ENCODE measurements around the gene TIGAR. TPM values are rescaled to one million over a fixed set of nuclear protein-coding genes. Genes with fewer than 3 reads are reported as not detected.

TIGAR gene
- total RNA-seq, 2 experiments from 2014 or later = 5.3 to 7.1 TPM

DNA sequence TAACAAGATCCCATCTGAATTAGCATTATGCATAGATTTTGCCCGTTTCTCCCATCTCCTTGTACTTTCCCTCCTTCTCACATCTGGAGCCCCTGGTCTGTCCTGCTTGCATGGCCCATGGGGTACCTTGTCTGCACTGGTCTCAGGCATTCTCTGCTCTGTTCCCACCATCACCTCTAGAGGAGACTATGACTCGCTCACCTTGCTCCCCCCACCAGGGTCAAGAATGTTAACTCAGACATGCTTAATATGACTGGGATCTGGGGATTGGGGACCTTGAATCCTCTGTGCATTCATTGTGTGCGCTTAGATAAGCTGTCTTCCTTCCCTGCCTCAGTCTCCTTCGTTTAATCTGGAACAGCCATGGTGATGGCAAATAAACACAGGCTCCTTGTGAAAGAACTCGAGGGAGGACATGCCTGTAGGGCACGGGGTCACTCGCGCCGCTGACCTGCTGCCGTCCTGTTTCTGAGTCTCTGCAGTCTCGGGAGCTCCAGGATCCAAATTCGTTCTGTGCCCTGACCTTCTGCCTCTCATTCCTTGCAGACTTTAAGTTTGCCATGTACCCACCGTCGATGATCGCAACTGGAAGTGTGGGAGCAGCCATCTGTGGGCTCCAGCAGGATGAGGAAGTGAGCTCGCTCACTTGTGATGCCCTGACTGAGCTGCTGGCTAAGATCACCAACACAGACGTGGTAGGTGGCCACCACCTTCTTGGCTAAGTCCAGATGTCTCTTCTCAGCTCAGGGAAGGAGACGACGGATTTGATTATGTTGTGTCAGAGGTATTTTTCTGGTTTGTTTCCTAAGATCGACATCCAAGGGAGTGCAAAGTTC, 32.5 kb upstream of the TIGAR start:
- H3K36me3 Mint-ChIP-seq (ENCODE audit: low read depth) = peaks cover 100% of the 10 kb centered on the region
- no peaks in the 10 kb centered on the region for H3K27me3 Mint-ChIP-seq
- peak in 1 of 14 experiments; percentile 30 for DNase-seq
- no peak overlapping the region for H3K4me3 Mint-ChIP-seq
- TF ChIP-seq, protein P1, sequence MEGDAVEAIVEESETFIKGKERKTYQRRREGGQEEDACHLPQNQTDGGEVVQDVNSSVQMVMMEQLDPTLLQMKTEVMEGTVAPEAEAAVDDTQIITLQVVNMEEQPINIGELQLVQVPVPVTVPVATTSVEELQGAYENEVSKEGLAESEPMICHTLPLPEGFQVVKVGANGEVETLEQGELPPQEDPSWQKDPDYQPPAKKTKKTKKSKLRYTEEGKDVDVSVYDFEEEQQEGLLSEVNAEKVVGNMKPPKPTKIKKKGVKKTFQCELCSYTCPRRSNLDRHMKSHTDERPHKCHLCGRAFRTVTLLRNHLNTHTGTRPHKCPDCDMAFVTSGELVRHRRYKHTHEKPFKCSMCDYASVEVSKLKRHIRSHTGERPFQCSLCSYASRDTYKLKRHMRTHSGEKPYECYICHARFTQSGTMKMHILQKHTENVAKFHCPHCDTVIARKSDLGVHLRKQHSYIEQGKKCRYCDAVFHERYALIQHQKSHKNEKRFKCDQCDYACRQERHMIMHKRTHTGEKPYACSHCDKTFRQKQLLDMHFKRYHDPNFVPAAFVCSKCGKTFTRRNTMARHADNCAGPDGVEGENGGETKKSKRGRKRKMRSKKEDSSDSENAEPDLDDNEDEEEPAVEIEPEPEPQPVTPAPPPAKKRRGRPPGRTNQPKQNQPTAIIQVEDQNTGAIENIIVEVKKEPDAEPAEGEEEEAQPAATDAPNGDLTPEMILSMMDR (IDR thresholded peaks at IDR 0.05) = no peak
- H3K36me3 ChIP-seq (ENCODE audit: insufficient read depth, low read length) = peaks cover 99% of the 10 kb centered on the region
- peaks cover 93% of the 10 kb centered on the region for H3K4me1 ChIP-seq (ENCODE audit: insufficient read depth, low read length)
- no peaks in the 10 kb centered on the region for H3K9me3 Mint-ChIP-seq
- intact Hi-C loops (cut with DNase I, micrococcal nuclease) = no loop called here
- H3K27me3 ChIP-seq (ENCODE audit: control insufficient read depth in 1 of 2, insufficient read depth in 2 of 2, low read length in 2 of 2) = no peaks in the 10 kb centered on the region
- no peaks in the 10 kb centered on the region for H3K9me3 ChIP-seq (ENCODE audit: control insufficient read depth in 1 of 2, insufficient read depth in 1 of 2, low read length in 2 of 2)
- ChIA-PET CTCF (interaction anchor here (0.5 to 1.0 kb wide), 2 partner anchors 19 to 403 kb away, joined by 3 read pairs; no protein-coding TSS in a partner anchor), POLR2A (interaction anchor here (1.1 to 2.0 kb wide), 4 partner anchors 13 to 20 kb away, joined by 3 to 5 read pairs (median 4); partner anchors contain the start of gene CCND2)
- no peak for ATAC-seq (ENCODE audit: poor library complexity)
- H3K27ac Mint-ChIP-seq = peak overlapping the region; percentile 61
- peaks cover 93% of the 10 kb centered on the region for H3K4me1 Mint-ChIP-seq (ENCODE audit: low read depth)
- no peak overlapping the region for H3K4me3 ChIP-seq (ENCODE audit: low read length)
- H3K27ac ChIP-seq (ENCODE audit: low read depth in 1 of 2, low read length in 2 of 2) = no peak overlapping the region

GRCh38 chr12:4289231-4289878, 31.7 kb upstream of the TIGAR start:
- Histone ChIP-seq H3K27me3 (ENCODE audit: control insufficient read depth in 1 of 2, insufficient read depth in 2 of 2, low read length in 2 of 2) (no peaks in the 10 kb centered on the region), H3K27ac (ENCODE audit: low read depth in 1 of 2, low read length in 2 of 2) (no peak overlapping the region), H3K36me3 (ENCODE audit: insufficient read depth, low read length) (peaks cover 99% of the 10 kb centered on the region), H3K4me1 (ENCODE audit: insufficient read depth, low read length) (peaks cover 93% of the 10 kb centered on the region), H3K9me3 (ENCODE audit: control insufficient read depth in 1 of 2, insufficient read depth in 1 of 2, low read length in 2 of 2) (no peaks in the 10 kb centered on the region), H3K4me3 (ENCODE audit: low read length) (no peak overlapping the region)
- DNase-seq (peak in 2 of 14 experiments; percentile 35 to 36), ATAC-seq (ENCODE audit: poor library complexity) (no peak)
- Mint-ChIP-seq H3K36me3 (ENCODE audit: low read depth) (peaks cover 100% of the 10 kb centered on the region), H3K4me3 (no peak overlapping the region), H3K4me1 (ENCODE audit: low read depth) (peaks cover 93% of the 10 kb centered on the region), H3K27me3 (no peaks in the 10 kb centered on the region), H3K9me3 (no peaks in the 10 kb centered on the region), H3K27ac (peak overlapping the region; percentile 61)
- CTCF ChIA-PET = interaction anchor here (1.6 kb wide), 1 partner anchor 13 kb away, joined by 4 read pairs; no protein-coding TSS in a partner anchor
- POLR2A ChIA-PET = interaction anchor here (1.1 to 2.0 kb wide), 4 partner anchors 14 to 21 kb away, joined by 3 to 5 read pairs (median 4); partner anchors contain the start of gene CCND2
- TF ChIP-seq, protein P1 (IDR thresholded peaks at IDR 0.05) = no peak
- intact Hi-C loops (cut with DNase I, micrococcal nuclease) = no loop called here

DNA sequence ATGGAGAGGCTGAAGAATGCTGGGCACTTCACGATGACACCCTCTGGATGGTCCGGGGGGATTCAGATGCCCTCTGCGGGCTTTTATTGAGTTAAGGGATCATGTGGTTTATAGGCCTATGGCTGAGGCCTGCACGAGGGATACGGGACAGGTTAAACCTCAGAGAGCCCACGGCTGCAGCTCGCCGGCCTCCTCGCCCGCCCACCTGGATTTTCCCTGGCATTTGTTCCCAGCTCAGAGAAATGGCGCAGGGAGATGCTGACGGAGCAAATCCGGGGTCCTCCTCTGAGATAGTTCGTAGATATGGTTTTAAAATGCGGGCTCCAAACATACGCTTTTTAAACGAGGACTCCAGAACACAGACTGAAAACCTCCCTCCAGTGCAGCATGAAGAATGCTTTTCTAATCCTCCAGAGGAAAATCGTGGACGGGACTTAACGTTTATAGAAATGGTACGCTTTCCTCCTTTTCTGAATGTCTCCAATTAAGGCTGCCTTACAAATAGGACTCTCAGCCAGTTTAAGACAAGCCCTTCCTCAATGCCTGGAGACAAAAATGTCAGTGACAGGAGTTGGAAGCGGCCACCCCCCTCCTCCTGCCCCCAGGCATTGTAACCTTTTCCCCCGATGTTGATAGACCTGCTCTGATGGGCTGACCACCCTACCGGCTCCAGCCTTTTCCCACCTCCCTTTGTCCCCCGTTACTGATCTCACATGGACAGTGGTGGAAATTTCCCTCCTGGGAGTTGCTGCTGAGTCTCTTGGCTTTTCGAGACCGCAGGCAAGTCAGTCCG, 30.8 kb upstream of the TIGAR start:
- TF ChIP-seq, protein P1 (IDR thresholded peaks at IDR 0.05) = no peak
- no peak for DNase-seq
- H3K4me1 ChIP-seq (ENCODE audit: insufficient read depth, low read length) = peaks cover 93% of the 10 kb centered on the region
- intact Hi-C loops (cut with DNase I, micrococcal nuclease) = no loop called here
- H3K4me1 Mint-ChIP-seq (ENCODE audit: low read depth) = peaks cover 93% of the 10 kb centered on the region
- no peaks in the 10 kb centered on the region for H3K9me3 ChIP-seq (ENCODE audit: control insufficient read depth in 1 of 2, insufficient read depth in 1 of 2, low read length in 2 of 2)
- no peaks in the 10 kb centered on the region for H3K27me3 Mint-ChIP-seq
- peak overlapping the region in 1 of 2 donors; percentile 23 for H3K27ac ChIP-seq (ENCODE audit: low read depth in 1 of 2, low read length in 2 of 2)
- peaks cover 100% of the 10 kb centered on the region for H3K36me3 Mint-ChIP-seq (ENCODE audit: low read depth)
- H3K36me3 ChIP-seq (ENCODE audit: insufficient read depth, low read length) = peaks cover 100% of the 10 kb centered on the region
- H3K27ac Mint-ChIP-seq = peak overlapping the region; percentile 87
- CTCF ChIA-PET = interaction anchor here (1.6 kb wide), 1 partner anchor 13 kb away, joined by 4 read pairs; no protein-coding TSS in a partner anchor
- no peak for ATAC-seq (ENCODE audit: poor library complexity)
- no peaks in the 10 kb centered on the region for H3K9me3 Mint-ChIP-seq
- no peaks in the 10 kb centered on the region for H3K27me3 ChIP-seq (ENCODE audit: control insufficient read depth in 1 of 2, insufficient read depth in 2 of 2, low read length in 2 of 2)
- no peak overlapping the region for H3K4me3 ChIP-seq (ENCODE audit: low read length)
- peak overlapping the region; percentile 23 for H3K4me3 Mint-ChIP-seq
- POLR2A ChIA-PET = interaction anchor here (1.2 to 2.0 kb wide), 3 partner anchors 15 to 21 kb away, joined by 3 to 5 read pairs (median 4); partner anchors contain the start of gene CCND2
